Left lobe of liver (tissue), 2 donors: ENCODE measurements around the gene SND1. TPM values are rescaled to one million over a fixed set of nuclear protein-coding genes. Genes with fewer than 3 reads are reported as not detected.

Source experiments
- ATAC-seq: fragments of 200-7000 bp; cut with Tn5 transposase; one replicate; pipeline ENCODE4 v1.9.1; 2020; ENCODE audit warnings: mild to moderate bottlenecking, moderate library complexity
- DNase-seq: peaks from one replicate; pipeline ENCODE4 v3.0.0-alpha.2; 2020; ENCODE audit warnings: low spot score
- total RNA-seq: library from RNA; stranded (reverse); gene quantifications from one replicate; pipeline ENCODE4 v1.2.1, GENCODE V29; 2021
- donor health status: DM: no; HTN: no; CAD: no; lungs with moderate emphysema.
- donor health status: DM: no; HTN: yes; CAD: no.

SND1 gene
- total RNA-seq, 1 donor from 2014 or later = 152 TPM

DNA sequence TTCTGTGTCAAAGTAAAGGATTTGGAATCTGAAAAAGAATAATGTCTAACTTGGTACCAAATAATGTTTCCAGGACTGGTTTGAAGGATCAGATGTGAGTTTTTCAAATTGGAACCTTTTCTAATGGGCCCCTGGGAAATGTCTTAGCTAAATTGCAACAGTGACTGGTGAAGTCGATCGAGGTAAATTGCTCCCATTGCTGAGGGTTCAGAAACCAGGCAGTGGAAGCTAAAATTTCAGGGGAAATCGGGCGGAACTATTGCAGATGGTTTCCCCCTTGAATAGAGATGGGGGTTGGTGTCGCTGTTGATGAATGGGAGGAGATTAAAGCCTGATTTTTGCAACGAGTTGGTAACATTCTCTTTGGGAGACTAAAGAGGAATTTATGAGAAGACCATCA, 112.7 kb downstream of the SND1 start:
- DNase-seq (no peak), ATAC-seq (no peak)

DNA sequence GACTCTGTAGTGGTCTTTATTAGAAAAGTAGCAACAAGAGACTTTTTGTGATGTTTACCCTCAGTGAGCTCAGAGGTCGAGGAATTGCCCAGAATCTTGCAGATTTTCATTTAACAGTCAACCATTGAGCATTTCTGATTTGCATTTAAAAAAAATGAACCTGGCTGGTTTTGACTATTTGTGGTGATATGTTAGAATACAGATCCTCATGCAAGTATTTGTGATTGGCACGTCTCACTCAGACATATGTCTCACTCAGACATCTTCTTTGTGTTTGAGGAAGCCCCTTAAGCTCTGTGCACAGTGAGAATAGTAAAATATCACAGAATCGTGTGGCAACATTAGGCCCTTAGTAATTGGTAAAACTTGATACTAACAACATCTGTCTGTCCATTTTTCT, 113.2 kb downstream of the SND1 start:
- ATAC-seq (no peak), DNase-seq (no peak)

DNA sequence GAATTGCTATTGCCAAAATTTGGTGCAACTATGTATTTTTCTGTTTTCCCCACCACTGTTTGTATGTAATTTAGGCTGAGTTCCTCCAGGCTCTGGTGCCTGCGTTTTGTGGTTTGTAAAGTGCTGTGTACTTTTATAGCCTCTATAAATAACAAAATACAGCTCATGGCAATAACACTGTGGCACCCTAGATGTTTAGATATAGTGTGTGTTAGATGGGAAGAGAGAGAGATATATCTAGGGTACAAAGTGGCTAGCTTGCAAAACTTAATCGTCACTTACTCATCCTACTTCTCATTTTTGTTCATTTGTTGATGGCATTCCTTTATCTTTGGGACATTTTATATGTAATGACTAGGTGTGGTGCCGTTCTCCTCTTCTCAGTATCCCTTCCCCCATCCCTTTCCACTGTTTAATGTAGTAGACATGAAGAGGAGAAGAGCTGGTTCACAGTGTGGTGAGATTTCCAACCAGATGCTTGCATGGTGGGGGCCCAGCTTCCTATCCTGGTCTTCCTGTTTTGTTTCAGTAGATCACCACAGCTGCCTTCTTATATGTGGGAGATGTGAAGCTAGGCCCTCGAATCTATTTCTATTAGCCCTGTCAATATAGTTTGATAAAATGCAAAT, 115.0 kb downstream of the SND1 start:
- DNase-seq = no peak
- ATAC-seq = no peak

DNA sequence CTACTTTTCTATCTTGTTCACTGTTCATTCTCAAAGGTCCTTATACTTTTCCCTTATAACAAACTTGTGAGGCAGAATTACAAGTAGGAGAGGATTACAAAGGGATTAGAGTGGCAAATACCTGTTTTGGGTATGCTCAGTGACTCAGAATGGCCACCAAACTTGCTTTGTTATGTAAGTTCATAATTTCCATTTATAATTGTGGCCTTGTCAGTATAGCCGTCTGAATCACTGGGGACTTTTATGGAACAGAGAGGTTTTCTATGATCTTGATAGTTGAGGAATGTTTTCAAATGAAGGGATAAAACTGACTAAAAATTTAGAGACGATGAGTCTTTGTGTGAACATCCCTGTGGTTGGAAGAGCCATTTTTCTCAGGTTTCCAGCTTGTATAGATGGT, 116.2 kb downstream of the SND1 start:
- DNase-seq (no peak), ATAC-seq (no peak)

DNA sequence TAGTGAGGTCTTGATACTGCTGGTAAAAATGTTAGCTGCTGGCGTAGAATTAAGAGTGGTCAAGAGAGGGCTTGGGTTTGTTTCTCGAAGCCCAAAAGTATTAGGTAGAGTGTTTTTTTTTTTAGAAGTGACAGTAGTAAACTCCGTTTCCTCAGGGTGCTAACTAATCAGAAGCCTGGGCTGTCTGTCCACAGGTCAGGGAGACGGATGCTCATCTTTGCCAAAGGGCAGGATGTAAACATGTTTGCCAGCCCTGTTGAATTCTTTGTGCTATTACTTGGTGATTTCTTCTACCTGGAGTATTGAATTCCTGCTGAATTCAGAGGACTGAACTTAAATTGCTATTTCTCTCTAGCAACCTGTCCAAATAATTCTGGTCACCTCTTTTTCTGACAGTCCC, 117.1 kb downstream of the SND1 start:
- DNase-seq (no peak), ATAC-seq (peak; percentile 41)

DNA sequence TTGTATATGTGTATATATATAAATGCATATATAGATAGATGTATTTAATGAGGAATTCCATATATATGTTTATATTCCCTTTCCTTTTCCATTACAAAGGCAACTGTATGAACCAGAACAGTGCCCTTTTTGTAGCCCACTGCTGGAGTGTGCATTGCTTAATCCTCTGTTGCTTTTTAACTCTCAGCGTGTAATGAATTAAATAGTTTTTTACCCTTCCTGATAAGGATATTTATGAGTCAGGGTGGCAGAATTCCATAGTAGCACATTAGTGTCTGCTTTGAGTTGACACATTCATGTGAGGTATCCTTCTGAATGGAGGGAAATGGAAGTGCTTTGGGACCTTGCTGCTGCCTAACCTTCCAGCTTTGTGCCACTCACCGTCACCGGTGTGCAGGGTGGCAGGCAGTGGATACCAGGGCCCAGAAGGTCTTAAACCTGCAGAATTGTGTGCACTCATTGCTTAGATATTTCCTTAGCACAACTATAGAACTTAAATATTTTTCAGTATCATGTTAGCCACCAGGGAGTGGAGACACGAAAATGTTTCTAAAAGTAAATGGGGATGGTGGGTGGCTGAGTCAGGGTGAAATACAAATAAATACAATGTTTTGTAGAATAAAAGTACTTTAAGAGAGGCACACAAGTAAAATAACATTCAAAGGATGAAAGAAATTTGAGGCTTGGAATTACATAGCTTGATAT, 117.9 kb downstream of the SND1 start:
- ATAC-seq = no peak
- no peak for DNase-seq

DNA sequence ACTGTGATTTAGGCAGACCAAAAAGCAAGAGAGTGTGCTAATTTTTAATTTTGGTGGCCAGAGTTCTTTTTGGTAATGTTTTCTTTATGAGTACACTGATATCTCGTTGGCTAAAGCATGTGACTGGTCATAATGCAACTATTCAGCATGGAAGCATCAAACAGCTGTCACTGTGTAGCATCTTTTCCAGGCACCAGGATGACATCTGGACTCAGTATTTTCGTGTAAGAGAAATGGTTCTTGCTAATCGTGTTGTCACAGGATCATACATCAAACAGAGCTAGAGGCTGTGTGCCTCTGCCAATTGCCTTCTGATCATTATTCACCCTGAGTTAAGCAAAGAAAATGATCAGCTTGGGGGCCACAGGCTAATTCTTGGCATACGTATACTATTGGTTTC, 118.9 kb downstream of the SND1 start:
- ATAC-seq = no peak

DNA sequence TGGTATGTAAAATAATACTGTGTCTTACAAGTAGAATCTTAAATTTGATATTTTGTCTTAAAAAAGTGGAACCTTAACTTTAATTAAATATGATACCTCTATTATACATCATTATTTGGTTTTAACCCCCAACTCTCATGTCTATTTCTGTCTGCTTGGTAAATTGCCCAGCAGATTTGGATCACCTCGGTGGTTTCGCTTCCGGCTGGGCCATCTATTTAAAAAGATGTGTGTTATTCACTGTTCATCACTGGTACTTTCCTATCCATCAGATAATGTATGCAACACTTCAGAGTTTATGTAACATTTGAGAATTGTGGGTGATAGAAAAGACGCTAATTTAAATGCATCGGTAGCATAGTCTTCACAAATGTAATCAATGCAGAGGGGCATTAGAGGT, 119.7 kb downstream of the SND1 start:
- no peak for ATAC-seq

More for the DNA sequence above, 118.9 kb downstream of the SND1 start:
- no peak for DNase-seq

DNA sequence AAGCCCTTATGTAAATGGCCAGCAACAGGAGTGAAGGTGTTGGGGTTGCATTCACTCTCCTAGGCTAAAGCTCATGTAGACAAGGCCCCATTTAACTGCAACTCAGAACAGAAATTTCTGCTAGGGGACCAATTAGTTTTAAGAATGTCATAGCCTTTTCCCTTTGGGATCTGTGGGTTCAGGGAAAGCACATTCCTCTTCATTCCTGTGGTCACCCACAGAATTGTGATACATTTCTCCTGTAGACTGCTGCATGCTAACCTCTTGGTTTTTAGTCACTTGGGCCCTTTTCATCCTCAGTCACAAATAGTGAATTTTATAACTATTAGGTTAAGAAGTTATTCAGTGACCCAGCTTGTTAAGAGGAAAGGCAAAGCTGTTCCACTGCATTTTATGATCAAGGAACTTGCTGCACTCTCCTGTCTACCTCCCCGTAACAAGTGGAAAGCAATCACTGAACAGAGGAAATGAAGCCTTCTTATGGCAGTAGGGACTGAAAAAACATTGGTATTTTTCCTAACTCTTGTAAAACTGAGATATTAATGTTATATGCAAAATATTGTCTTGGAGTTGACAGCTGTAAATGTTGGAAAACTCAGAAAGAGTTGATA, 124.9 kb downstream of the SND1 start:
- ATAC-seq (no peak), DNase-seq (no peak)

More for the DNA sequence above, 119.7 kb downstream of the SND1 start:
- DNase-seq = no peak

DNA sequence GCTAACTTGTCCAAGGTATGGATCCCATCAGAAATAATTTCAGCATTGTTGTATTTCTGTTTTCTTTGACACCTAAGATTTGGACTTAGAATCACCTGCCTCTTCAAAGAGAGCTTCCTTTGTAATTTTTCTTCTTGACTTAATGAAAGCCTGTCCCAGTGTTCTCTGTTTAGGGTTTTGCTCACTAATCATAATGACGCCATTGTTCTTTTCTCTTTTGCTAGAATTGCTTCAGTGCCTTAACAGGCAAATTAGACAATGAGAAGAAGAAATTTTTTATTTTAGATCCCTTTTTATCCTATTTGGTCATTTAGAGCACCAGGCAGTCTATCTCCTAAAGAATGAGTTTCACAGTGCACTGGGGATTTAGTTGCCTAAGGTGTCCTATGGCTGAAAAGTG, 128.5 kb downstream of the SND1 start:
- ATAC-seq (no peak), DNase-seq (no peak)

DNA sequence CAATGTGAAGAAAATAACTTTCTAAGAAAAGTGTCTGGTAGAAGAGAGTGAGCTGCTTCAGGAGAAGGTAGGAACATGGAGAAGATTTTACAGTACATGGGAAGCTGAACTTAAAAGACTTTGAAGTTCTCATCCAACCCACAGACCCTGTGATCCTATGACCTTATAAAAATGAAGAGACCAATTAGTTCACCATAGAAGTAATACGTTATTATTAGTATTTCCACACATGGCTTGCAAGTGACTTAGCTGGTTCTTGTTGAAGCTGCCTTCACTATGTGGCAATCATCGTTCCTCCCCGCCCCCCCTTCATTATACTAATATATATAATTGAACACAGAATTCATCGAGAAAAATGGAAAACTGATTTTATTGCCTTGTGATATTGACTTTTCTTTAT, 129.1 kb downstream of the SND1 start:
- no peak for DNase-seq
- ATAC-seq = no peak

DNA sequence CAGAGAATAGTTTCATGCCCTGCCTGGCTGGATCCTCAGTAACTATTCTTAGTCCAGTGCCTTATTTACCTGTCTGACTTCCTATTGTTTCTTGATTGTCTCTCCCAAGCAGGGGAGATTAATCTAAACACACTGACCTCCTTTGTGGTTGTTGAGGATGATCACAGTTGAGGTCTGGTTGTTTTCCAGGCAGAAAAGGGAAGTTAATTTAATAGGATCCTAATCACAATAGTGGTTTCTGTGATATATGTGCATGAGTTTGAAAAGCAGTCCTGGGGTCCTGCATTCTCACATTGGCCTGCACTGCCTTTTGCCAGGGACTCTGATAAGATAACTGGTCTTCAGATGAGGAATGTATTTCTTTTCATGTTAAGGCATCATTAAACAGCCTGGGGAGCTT, 130.1 kb downstream of the SND1 start:
- DNase-seq = no peak
- ATAC-seq = no peak

DNA sequence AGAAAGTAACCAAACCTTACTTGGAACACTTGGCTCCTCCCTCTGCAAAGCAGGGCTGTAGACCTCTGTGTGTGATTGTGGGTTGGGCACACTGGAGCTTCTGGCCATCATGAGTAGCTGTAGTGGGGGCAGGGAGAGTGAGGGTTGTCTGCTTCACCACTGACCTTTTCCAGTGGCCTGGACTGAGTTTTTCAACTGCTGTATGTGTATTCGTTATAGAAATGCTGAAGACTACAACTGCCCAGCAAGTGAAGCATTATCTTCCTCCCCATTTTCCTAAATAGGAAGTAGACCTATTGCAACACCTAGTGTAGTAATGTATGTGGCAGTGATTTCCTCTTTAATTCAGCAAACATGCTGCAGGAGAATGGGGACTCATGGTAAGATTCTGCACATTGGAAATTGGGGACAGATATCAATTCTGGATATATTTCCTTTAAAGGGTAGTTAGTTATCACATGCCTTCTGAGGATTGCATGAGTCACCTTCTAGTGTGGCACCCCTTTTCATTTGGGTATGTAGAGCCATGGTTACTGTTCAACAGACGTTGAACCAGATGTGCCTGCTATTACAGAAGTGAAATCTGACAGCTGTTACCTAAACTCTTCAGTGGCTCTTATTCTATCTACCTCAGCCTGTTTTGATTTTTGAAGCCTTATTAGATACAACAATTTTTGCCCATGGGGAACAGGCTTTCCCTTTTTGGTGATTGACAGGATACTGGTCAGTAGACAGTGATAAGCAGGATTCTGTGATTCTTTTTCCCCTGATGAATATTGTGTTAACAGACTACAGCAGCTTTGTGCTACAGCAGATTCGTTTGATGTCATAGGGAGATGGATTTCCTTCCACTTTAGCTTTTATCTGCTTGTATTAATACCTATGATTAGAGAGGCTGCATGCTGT, 130.9 kb downstream of the SND1 start:
- ATAC-seq (peak; percentile 47), DNase-seq (no peak)

DNA sequence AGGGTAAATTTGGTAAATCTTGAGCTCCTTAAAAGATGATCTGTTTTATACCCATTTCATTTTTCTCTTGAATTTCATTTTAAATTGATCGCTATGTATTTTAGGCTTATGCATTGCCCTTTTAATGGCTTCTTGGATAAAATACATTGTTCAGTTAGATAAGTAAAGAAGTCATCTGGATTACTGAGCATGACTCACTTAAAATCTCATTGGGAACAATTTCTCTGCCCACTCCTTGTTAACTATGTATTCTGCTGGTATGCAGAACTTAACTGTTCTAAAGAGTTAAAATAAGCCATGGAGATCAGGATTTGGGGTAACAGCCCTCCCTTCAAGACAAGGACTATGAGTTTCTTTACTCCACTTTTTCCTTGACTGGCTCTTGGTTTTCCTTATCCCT, 134.2 kb downstream of the SND1 start:
- no peak for DNase-seq
- ATAC-seq = no peak

DNA sequence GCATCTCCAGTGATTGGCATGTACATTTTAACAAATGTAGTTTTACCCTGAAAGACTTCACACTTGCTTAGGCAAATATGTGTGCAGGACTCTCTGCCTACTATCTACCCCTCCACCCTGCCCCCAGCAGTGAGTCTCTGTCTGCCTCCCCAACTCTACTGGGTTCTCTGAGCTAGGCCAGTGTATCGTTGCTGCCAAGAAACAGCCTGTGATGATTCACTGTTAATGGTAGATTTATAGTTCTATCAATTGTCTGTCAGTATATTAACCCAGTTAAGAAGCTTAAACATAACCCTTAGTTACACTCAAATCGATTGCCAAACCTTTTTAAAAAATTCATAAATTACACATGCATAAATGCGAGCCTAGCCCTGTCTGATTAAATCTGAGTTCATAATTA, 137.0 kb downstream of the SND1 start:
- DNase-seq (no peak), ATAC-seq (no peak)

DNA sequence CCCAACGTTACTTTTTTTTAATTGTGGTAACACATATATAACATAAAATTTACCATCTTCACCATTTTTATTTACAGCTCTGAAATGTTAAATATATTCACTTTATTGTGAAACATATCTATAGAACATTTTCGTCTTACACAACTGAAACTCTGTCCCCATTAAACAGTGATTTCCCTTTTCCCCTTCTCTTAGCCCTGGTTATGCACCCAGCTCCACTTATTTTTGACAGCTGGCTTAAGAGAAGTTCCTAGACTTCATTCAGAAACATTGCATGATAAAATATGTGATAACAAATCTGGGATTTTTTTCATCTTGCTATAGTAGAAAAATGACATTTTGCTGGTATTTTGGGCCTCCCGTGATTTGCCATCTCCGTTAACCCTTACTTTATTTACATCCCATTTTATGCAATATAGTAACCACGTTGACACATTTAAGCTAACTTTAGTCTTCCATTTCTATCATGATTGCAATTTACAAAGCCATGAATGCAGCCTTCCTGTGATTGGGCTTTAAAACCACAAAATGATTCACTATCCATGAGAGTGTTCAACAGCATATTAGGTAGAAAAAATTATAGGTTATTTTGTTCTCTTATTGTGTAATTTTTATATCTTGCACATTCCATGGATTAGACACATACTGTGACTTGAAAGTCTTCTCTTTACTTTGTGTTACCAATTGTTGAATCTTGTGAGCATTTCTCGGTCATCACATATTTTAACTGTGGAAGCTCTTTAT, 139.6 kb downstream of the SND1 start:
- DNase-seq (no peak), ATAC-seq (no peak)

DNA sequence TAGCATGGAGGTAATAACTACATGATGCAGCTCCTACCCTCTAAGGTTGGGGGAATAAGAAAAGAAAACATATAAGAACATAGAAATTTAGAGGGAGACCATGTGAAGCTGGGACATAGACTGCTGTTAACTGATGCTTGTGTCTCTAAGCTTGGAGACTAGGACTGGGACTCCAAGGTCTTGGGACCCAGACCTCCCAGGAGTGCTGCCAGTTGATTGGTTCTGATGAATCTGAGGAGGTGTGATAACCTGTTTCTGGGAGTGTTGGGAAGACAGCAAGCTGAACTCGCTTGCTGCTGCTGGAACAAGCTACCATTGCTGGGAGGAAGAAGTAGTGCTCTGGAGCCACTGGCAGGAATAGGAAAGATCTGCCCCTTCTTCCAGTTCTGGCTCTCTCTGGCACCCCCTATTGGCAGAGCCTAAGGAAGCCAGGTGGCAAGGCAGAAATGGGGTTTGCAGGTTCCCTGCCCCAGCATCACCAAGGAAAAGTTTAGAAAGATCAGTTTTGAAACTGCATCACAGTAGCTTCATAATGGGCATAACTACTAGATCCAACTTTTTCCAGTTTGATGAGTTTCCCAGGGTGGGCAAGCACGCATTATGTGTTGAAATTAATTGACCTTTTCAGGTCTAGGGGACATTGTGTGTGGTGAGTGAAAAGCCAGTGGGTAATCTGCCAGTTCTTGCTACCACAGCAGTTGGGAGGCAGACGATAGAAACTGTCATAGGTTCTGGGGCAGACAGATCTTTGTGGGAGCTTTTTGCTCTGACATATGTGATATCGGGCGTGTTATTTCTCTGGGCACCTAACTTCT, 140.7 kb downstream of the SND1 start:
- peak; percentile 72 for ATAC-seq

DNA sequence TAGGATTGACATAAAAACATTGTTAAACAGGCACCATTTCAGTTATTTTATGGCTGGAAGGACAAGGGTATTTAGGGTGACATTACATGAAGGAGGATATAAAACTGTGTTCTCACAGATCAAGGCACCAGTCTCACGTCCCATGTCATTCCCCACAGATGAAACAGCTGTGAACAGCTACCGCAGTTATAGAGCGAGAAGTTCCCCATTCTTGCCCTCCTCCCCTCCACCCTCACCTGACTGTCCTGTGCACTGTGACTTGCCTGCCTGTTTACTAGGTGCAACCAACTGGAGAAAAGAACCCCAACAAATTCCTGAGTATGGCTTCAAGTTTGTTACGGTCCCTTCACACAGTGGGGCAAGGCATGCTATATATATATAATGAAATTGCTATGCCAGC, 141.6 kb downstream of the SND1 start:
- DNase-seq (no peak), ATAC-seq (peak; percentile 23)

More for the DNA sequence above, 140.7 kb downstream of the SND1 start:
- DNase-seq = no peak

DNA sequence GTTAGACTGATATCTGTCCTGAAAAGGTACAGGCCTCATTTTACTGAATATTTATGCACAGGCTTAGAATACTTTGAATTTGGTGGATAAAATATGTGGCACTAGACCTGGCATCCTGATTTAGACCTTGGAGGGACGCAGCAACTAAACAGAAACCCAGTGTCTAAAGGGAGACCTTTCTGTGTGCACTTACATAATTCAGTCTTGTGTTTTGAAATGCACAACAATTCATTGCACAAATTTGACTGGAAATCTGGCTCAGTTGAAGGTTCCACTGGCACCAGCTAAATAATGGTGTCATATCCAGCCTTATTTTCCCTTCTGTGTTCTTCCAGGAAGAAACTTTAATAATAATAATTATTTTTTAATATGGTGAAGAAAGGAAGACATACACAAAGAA, 142.1 kb downstream of the SND1 start:
- DNase-seq = no peak
- ATAC-seq = peak; percentile 63

DNA sequence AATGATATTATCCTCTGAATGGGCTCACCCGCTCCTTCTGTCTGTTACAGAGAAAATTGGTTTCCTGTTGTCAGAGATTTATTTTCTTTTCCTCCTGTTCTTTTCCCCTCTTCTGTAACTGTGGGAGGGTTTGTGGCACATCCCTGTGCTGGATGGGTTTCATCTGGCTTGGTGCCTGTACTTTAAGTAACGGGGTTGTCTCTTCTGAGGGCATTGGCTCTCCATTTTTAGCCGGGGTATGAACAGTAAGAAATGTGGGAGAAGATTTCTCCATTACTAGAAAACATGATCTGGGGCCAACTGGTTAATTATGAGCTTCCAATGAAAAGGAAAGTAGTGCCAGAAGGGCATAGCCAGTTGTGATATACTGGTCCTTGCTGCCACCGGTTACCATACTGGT, 142.6 kb downstream of the SND1 start:
- ATAC-seq (no peak), DNase-seq (no peak)
